NCI-H526 (cell line): Measurements from ENCODE around the gene NOC2L.
"Not testable (repeated sequence)": the region's sequence is repeated elsewhere in the genome, so short reads cannot be mapped to it uniquely, and the experiment has no call there.

Experiments
- DNase-seq, 2 experiments: peaks; one replicate each; lab custom pipeline; 2025; lab: John Stamatoyannopoulos, UW

NOC2L gene

DNA sequence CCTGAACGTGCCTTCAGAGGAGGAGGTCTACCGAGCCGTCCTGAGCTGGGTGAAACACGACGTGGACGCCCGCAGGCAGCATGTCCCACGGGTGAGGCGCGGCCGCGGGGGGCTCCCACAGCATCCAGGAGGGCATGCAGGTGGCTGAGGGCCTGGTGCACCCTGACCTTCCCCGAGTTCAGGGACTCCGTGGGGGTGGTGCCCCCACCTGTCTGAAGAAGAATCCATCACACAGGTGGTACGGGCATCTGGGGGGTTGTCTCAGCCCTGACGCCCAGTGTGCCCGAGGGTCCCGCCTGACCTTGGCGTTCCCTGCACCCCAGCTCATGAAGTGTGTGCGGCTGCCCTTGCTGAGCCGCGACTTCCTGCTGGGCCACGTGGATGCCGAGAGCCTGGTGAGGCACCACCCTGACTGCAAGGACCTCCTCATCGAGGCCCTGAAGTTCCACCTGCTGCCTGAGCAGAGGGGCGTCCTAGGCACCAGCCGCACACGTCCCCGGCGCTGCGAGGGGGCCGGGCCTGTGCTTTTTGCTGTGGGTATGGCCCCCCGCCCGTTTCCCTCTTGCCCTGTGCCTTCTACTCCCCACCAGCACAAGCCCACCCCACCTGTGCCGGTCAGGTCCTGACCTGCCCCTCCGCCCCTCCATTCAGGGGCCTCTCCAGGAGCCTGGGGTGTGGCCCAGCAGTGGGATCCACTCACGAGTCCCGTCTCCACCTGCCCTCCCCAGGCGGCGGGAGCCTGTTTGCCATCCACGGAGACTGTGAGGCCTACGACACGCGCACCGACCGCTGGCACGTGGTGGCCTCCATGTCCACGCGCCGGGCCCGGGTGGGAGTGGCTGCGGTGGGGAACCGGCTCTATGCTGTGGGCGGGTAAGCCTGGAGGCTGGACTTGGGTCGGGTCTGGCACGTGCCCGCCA lies 3.6 kb upstream of the NOC2L start:
- DNase-seq = no peak

DNA sequence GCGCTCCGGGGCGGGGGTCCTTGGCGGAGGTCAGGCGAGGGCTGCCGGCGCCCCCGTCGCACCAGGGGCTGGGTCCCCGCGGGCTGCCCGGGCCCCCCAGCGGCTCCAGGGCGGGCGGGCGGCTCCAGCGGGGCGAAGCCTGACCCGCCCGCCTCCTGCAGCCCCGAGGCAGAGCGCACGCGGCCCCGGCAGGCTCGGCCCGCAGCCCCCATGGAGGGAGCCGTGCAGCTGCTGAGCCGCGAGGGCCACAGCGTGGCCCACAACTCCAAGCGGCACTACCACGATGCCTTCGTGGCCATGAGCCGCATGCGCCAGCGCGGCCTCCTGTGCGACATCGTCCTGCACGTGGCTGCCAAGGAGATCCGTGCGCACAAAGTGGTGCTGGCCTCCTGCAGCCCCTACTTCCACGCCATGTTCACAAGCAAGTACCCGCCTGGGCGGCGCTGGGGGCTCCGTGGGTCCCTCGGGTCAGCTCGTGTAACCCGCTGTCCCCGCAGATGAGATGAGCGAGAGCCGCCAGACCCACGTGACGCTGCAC lies 2.1 kb upstream of the NOC2L start:
- DNase-seq = no peak

DNA sequence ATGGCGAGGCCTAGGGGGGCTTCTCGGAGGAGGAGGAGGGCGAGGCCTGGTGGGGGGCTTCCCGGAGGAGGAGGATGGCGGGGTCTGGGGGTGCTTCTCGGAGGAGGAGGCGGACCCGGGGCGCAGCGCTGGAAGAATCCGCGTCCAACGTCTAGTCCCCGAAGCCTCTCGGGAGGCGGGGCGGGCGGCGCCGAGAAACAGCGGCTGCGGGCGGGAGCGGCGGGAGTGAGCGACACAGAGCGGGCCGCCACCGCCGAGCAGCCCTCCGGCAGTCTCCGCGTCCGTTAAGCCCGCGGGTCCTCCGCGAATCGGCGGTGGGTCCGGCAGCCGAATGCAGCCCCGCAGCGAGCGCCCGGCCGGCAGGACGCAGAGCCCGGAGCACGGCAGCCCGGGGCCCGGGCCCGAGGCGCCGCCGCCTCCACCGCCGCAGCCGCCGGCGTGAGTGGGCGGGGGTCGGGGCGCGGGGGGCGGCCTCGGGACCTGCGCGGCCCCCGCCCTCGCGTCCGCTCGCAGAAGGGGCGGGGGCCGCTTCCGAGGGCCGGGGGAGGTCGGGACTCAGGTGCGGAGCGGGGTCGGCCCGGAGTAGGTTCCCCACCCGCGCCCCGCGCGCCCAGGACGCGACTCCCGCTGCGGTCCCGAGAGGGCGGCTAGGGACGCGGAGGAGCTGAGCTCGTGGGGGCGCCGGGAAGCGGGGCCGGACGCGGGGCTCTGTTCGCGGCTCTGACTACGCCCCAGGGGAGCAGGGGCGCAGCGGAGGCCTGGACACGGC lies 1.5 kb upstream of the NOC2L start, which contains the start of gene KLHL17:
TSS of gene KLHL17 (plus strand) at position 222 of the 769 bp plus-strand sequence. CDS start at position 332, 110 bp downstream.
- DNase-seq = peak in 1 of 2 experiments; percentile 90

DNA sequence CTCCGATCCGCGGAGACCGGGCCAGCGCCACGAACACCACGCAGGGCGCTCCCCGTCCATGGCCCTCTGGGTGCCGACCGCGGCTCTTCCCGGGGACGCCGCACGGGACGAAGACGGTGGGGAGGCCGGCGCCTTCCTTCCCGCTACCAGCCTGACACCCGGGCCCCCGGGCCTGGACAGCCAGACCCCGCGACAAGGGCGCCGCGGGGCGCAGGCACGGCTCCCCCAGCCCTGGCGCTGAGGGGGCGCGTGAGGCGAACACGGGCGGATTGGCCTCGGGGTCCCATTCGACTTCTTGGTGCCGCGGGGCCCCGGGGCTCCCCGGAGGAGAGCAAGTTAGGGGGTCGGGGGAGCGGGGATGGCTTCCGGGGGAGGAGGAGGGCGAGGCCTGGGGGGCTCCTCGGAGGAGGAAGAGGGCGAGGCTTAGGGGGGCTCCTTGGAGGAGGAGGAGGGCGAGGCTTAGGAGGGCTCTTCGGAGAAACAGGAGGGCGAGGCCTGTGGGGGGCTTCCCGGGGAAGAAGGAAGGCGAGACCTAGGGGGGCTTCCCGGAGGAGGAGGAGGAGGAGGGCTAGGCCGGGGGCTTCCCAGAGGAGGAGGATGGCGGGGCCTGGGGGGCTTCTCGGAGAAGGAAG lies 791 bp upstream of the NOC2L start:
- DNase-seq = no peak

DNA sequence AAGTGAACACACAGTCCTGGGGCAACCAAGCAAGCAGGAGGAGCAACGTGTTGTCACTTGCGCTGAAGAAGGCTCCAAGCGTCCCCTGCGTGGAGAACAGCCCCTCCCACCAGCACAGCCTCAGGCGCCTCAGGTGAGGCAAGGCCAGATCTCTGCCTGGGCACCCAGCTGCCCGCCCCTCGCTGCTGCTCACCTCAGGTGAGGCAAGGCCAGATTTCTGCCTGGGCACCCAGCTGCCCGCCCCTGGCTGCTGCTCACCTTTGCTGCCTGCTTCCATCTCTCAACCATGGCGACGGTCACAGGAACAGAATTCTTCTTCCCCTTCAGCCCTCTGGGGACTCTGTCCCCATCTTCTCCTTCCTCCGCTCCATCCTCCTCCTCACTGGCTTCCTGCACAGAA lies 2.4 kb downstream of the NOC2L start:
- DNase-seq = no peak

DNA sequence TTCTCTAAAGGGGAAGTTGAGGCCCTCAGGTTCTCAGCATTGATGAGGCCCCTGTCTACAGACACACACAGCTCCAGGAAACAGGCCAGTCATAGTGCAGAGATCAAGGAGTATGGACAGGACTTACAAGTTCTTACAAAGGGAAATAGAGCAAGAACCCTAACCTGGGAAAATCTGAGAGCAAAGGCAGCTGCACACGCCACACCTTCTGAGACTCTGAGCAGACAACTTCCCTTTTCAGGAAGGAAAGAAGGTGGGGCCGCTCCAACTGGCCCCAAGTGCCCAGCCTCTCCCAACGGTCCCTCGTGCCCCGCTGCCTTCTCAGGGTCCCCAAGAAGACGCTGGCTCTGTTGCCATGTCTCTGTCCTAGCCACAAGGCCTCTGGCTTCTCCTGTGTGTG lies 3.6 kb downstream of the NOC2L start:
- DNase-seq = no peak

DNA sequence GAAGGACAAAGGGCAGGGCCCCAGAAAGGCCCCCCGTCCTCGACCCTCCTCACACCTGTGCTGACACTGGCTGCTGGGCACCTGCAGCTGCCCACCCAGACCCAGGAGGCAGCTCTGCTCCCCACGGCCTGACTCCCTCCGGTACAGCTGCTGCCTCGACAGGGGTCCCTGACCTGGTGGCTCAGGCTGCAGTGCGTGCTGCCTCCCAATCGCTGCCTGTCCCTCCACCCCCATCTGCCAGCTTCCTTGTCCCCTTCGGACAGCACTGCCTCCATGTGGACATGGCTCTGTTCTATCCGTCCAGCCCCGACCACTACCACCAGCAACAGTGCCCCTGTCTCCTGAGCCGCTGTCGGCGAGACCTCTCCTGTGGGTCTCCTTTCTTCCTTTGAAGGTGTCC lies 4.1 kb downstream of the NOC2L start:
- no peak for DNase-seq

DNA sequence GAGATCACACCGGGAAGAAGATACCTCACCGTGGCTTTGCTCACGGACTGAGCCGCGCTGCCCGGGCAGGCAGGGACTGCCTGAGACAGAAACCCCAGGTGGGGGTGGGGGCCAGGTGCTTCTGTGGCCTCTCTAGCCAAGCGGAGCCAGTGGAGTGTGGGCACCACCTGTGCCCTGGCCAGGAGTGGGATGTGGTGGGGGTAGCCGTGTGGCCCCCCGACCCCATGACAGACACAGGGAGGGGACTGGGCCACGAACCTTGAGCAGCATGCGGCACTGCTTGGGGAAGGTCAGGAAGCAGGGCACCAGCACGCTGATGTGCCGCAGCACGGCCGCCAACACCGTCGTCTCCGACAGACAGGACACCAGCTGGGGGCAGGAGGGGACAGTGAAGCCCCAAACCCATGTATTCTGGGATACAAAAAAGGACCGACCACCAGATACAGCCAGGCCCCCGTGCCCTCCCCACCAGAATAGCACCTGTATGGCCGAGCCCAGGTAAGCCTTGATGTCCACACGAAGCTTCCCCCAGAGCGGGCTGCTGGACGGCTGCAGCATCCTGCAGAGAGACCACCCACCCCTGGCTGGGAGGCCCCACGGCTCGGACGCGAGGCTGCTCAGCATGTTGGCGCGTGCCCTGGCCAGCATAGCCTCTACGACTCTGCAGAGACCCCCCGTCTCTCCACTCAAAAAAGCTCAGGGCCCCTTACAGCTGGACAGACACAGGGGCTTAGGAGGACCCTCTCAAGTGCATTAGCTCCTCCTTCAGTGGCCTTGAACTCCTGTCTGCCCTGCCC lies 5.3 kb downstream of the NOC2L start:
- DNase-seq = no peak

DNA sequence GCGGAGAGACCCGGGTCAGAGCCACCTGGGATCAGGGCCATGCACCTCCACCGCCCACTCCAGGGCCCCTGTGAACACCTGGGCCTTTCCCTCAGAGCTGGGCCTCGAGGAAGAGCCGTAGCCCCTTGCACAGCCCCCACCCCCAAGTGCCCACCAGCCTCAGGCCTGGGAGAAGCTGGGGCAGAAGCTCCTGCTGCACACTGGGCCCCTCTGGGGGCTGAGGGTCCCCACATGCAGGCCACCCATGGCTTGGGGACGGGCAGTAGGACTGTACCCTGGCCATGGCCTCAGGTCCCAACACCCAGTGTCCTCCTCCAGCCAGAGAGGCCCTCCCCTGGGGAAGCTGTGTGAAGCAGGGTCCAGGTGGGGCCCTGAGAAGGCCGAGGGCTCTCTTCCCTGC lies 6.5 kb downstream of the NOC2L start:
- no peak for DNase-seq

DNA sequence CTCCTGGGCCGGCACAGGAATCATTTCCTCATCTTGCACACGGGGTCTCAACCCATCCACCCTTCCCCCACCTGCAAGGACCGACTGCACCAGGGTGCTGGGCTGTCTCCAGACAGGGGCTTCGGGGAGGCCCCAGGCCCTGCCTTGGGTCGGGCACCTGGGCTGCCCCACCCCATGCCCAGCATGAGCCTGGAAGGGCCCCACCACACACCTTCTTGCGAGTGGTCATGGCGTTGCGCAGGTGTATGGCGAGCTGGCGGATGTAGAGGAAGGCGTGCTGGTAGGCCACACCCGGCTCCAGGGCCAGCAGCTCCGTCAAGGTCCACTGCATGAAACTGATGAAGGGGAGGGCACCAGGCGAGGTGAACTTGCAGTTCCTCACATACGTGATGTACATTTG lies 6.9 kb downstream of the NOC2L start:
- DNase-seq = no peak

DNA sequence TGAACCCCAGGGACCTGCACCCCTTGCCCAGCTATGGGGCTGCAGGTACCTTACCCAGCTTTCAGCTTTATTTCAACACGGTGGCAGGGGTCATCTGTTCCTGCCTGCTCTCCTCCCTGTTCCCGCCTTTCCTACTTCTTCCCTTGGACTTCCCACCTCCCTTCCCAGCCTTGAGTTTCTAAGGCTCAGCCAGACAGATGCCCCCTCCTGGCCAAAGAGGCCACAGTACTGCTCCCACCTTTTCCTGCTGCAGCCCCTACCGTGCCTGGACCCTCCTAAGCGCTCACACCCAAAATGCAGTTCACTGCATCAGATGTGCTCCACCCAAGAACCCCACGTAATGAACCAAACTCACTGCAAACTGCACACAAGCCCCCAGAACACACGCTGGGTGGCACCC lies 7.7 kb downstream of the NOC2L start:
- no peak for DNase-seq

DNA sequence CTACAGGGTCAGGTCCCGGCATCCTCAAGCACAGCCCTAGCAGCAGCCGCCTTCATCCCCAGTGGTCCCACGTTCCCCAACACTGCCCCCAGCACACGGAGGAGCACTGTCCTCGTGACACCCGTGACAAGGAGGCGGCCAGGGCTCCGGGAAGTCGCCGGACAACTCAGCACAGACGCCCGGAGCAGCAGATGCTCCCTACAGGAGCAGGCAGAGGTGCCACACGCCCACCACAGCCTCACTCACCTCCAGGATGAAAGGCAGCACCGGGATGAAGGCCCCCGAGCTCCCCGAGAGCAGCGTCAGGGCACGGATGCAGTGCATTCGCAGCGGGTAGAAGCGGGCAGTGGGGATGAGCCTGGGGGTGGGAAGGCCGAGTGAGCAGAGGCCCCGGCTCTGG lies 8.2 kb downstream of the NOC2L start:
- DNase-seq = no peak

DNA sequence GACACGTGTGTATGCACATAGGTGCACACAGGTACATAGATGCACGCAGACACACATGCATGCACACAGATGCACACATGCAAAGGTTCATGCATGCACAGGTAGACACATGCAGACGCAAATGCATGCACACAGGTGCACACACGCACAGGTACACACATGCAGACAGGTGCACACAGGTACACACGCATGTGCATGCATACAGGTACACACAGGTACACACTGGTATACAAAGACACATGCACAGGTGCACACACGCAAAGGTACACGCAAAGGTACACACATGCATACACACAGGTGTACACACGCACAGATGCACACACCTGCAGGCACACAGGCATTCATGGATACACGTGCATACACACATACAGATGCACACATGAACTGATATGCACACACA lies 8.8 kb downstream of the NOC2L start:
- DNase-seq = no peak

DNA sequence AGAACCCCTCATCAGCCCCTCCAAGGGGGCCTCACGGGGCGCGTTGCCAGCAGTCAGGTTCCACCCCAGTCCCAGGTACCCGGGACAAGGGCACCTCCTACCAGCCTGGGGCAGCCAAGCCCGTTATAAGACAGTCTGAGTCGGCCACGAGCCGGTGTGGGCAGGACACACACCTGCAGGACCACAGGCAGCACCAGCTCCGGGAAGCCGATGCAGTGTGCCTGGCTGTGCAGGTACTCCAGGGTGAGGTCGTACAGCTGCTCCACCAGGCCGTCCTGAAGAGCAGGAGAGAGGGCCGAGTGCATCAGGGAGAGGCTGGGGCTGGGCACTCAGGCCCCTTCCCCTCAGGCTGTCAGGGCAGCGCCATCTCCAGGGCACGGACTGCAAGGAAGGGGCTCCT lies 11.1 kb downstream of the NOC2L start:
- no peak for DNase-seq

DNA sequence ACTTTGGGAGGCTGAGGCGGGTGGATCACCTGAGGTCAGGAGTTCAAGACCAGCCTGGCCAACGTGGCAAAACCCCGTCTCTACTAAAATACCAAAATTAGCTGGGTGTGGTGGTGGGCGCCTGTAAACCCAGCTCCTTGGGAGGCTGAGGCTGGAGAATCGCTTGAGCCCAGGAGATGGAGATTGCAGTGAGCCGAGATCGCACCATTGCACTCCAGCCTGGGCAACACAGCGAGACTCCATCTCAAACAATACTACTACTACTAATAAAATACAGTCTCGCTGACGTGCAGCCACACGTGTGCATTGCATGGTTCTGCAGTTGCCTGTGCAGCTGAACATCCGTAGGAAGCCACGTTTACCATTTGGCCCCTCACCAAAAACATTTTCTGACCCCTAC lies 12.2 kb downstream of the NOC2L start:
- not testable (repeated sequence) for DNase-seq

DNA sequence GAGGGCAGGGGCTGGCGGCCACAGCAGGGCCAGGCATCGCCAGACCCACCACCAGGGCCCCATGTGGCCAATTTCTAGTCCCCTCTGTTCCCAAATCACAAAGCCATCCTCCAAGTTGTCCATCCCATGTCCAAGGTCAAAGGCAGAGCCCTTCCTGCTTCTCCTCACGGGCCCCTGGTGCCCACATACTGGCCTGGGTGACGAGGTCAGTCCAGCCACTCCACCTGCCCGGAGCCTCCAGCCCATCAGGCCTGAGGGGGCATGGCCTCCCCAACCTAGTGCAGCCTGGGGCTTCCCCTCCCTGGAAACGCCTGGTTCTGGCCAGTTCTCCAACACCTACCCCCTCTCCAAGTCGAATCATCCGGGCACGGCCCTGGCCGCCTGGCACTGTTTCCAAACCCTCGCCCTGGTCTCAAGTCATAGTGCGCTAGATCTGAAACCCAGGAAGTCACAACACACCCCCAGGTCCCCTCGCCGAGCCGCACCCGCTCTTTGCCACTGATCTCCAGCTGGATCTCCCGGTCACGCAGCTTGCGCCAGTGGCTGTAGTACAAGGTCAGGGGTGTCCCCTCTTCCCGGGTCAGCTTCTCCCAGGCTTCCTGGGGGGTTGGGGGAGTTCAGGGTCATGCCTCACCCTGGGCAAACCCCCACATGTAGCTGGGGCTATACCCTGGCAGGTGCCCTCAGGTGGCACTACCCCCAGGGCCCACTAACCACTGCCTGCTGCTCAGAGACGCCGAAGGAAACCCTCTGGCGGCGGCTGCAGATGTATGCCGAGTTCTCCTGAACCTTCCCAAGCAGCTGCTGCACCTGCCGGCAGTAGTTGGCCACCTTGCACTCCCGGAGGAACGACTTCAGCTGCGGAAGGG lies 13.1 kb downstream of the NOC2L start:
- DNase-seq = no peak

DNA sequence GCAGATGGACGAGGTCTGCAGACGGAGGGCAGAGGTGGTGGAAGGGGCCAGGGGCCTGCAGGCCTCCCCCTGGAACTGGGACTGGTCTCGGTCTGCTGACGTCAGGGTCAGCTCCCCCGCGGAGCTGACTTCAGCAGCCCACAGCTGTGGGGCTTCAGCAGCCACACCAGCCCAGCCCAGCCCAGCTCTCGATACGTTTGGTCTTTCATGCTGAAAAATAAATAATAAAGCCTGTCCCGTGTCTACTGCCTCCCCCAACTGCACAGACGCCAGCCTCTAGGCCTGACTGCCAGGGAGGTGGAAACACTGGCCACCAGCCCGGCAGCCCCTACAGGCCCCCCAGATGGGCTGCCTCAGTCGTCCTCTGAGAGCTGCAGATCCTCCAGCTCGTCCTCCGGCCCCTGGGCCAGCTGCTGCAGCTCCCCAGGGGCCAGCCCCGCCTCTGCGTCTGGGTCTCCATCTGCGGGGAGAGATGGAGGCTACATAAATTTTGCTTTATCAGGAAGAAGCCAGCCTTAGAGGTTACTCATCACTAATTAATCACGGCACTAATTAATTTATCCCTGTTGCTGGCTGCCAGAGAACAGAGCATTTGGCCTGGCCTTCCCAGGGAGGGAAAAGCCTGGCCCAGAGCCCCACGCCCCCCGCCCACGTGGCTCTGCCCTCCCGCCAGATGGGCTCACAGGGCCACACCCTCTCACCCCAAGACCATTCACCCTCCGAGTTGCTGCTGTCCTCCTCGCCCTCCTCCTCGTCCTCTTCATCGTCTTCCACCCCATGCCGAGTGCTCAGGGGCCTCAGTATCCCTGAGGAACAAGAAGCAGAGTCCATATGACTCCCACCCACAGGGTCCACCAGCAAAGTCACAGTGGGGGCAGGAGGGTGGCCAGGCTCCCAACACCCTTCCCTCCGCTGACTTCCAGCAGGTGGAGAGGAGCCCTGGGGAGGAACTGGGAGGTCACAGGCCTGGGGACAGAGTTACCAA lies 14.4 kb downstream of the NOC2L start:
- peak in 1 of 2 experiments; percentile 45 for DNase-seq

DNA sequence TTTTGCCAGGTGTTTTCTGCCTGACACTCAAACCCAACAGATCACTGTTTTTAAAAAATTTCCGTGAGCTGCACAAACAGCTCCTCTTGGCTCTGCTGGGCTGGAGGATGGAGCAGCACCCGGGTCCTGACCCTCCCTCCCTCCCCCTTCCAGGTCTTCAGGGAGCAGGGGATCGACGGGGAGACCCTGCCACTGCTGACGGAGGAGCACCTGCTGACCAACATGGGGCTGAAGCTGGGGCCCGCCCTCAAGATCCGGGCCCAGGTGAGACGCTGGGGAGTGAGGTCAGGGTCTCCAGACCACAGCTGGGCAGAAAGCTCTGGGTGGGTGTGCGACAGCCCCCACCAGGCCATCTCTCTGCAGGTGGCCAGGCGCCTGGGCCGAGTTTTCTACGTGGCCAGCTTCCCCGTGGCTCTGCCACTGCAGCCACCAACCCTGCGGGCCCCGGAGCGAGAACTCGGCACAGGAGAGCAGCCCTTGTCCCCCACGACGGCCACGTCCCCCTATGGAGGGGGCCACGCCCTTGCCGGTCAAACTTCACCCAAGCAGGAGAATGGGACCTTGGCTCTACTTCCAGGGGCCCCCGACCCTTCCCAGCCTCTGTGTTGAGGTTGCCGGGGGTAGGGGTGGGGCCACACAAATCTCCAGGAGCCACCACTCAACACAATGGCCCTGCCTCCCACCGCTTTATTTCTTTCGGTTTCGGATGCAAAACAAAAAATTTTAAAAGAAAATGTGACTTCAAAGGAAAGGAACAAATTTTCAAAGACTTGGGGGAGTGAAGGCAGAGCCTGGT lies 15.3 kb downstream of the NOC2L start:
- DNase-seq = no peak
